Medulla oblongata (tissue), 1 donor: ENCODE measurements around the gene MAGEA9.
"Not testable (repeated sequence)": the region's sequence is repeated elsewhere in the genome, so short reads cannot be mapped to it uniquely, and the experiment has no call there.

ENCODE experiments used
- DNase-seq: peaks from one replicate; pipeline ENCODE4 v3.0.0-alpha.2; 2015; ENCODE audit errors: extremely low spot score

Gene MAGEA9

GRCh38 chrX:149781727-149782126 is at the start of gene MAGEA9:
MAGEA9 (plus strand) TSS chrX:149781930; CDS start chrX:149786211, 4,281 bp downstream.
- not testable (repeated sequence) for DNase-seq

GRCh38 chrX:149742269-149742668 is 39.5 kb upstream of the MAGEA9 start:
- not testable (repeated sequence) for DNase-seq

GRCh38 chrX:149746390-149747007 is 35.2 kb upstream of the MAGEA9 start:
- not testable (repeated sequence) for DNase-seq

DNA sequence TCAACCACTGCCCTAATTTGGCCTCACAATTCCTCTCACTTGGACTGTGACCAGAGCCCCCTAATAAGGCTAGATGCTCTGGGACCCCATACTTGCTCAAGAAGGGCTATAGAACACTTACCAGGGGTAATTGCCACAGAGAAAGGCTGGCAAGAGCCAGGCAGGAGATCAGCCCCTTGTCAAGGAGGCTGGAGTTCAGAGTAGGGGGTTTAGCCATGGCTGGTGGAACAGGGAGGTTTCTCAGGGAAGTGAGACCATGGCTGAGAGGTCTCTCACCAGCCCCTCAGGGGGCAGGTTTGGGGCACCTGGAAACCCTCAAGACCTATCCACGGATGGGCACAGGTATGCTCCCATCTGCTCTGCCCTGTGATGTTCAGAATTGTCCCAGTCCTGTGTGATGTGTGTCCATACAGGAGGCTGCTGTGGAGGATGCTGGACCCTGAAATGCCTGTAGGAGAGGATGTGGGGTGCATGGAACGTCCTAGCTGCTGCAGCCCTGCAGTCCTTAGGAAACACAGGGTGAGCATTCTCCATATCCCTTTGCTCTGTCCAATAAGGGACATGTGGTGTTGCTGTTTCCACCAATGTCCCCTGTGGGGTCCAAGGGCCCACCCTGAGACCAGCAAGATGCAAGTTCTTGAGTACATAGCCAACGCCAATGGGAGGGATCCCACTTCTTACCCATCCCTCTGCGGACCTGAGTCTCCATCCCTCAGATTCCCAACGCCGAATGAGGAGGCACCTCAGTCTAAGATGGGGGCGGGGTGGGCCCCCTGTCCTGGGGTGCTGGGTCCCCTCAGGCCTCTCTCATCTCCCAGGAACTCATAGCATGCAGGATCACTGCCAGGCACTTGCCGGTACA is 24.3 kb upstream of the MAGEA9 start:
- DNase-seq, result no peak

DNA sequence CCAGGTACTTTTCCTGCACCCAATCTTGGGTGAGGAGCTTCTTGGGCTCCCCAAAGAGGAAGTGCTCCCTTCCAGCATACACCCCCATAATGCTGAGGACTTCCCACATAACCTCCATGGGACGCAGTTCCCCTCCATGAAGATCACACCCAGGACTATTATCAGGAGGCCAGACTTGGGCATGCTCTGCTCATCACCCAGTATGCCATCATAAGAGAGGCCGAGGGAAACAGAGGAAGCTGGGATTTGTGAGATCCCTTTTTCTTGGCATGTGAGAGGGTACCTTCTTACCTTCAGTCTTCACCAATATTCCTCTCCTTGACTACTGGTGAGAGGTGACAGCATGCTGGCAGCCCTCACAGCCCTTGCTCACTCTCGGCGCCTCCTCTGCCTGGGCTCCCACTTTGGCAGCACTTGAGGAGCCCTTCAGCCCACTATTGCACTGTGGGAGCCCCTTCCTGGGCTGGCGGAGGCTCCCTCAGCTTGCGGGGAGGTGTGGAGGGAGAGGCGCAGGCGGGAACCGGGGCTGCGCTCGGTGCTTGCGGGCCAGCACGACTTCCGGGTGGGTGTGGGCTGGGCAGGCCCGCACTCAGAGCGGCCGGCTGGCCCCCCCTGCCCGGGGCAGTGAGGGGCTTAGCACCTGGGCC is 23.5 kb upstream of the MAGEA9 start:
- DNase-seq, result no peak

- not testable (repeated sequence) for DNase-seq
Measured at GRCh38 chrX:149758715-149759078, 23.0 kb upstream of the MAGEA9 start.

GRCh38 chrX:149759824-149760223 is 21.9 kb upstream of the MAGEA9 start:
- DNase-seq, result no peak

GRCh38 chrX:149760965-149761364 is 20.8 kb upstream of the MAGEA9 start:
- no peak for DNase-seq

- not testable (repeated sequence) for DNase-seq
Measured at GRCh38 chrX:149761858-149762674, 19.7 kb upstream of the MAGEA9 start.

DNA sequence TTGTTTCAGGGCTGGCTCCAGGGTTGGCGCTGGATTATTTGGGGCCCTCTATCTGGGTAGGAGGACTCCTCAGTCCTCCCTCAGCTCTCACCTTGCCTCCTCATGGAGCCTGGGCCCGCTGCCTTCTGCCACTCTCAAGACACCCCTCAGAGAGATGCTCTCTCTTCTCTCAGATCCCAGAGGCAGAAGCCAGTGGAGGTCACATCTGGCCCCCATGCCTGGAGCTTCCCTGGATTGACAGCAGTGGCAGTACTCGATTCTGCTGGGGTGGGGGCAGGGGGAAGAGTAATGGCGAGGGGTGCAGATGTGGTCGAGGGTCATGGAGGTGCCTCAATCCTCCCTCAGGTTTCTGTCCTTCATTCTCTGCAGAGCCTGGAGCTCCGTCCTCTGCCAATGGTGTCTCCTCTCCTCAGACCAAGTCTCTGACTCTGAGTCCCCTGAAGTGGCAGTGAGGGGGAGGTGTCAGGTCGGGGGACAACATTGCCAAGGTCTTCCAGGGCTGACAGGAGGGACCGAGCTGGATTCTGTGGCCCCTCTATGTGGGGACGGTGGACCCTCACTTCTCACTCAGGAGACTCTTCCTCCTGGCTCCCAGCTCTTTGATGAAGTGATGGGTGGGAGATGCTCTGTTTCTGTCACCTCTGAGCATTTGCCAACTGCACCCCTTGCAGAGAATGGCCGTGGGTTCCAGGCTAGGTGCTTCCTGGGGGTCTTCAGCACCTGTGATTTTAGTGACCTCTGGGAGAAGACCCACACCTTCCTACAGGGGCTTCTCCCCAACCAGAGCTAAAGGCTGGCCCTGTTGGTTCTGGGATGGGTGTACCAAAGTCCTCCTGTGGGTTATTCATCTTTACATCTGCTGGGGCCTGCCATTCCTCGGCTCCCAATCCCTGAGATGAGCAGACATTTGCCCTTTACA is 18.8 kb upstream of the MAGEA9 start:
- no peak for DNase-seq

DNA sequence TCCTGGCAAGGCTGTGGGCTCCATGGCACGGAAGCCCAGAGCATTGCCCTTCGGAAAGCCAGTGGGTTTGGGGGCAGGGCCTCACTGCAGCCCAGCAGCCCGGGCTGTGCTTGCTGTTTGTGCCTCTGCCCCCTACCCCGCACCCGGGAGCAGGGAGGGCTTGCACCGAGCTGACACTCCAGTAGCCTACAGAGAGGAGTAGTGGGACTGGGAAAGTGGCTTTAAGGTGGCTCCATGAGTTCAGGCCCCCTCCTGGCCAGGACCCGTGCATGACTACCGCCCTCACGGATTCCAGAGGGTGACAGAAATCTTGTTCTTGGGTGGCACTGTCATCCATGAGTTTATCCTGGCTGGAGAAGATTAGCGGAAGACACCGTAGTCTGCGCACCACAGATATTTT is 11.4 kb upstream of the MAGEA9 start:
- DNase-seq, result not testable (repeated sequence)

GRCh38 chrX:149773026-149773425 is 8.7 kb upstream of the MAGEA9 start:
- not testable (repeated sequence) for DNase-seq

DNA sequence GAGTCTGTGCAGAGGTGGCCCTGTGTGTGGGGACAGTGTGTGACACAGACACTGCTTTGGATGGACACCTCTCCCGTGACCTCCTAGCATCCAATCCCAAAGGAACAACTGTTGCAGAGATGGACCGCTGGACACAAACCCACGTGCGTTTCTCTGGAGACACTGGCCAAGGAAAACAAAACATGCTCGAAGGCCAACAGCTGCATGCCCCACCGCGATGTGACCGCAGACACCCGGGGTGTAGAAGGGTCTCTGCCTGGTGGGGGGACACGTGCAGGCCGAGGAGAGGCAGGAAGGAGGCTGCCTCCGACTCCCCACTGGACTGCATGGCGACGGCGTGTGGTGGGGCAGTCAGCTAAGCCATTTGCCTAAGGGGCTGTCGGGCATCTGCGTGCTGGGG is 8.0 kb upstream of the MAGEA9 start, which contains the start of gene HSFX1:
TSS of gene HSFX1 (plus strand) at position 301 of the 400 bp plus-strand sequence. CDS start 614 bp downstream, outside the sequence.
- not testable (repeated sequence) for DNase-seq

DNA sequence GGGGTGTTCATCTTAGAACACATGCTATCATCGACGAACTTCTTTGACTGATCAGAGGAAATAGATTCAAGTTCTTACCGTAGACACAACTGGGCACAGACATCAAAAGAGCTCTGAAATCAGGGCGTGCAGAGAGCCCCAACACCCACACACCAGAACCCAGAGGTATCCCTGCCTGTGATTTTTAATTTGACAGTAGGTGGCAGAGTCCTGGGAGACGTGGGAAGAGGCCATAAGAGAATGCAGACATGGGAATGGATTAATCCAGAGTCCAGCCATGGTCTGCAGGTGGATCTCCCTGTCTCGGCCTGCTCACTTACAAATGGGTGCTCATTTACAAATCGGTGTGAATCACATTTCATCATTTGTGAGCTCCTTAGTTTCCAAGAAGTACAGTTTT is 3.7 kb upstream of the MAGEA9 start:
- not testable (repeated sequence) for DNase-seq

DNA sequence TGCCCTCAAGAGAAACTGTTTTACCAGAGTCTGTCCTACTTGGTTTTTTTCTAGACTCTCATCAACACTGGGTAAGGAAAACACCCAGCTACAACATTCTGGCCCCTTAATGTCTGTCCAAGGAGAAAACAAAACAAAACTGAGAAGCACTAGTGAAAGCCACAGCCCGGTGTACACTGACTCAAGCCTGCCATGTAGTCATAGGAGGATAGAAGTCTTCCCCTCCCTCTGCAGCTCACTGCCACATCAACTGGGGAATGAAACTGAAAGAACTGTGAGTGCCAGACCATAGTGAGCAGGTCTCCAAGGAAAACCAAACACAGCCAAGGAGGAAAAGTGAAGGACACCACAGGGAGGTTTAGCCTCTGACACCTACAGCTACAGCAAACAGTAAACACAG is 13.8 kb downstream of the MAGEA9 start:
- not testable (repeated sequence) for DNase-seq

GRCh38 chrX:149799095-149799714 is 17.5 kb downstream of the MAGEA9 start:
- no peak for DNase-seq

- DNase-seq, result no peak
Measured at GRCh38 chrX:149799938-149800337, 18.2 kb downstream of the MAGEA9 start.

DNA sequence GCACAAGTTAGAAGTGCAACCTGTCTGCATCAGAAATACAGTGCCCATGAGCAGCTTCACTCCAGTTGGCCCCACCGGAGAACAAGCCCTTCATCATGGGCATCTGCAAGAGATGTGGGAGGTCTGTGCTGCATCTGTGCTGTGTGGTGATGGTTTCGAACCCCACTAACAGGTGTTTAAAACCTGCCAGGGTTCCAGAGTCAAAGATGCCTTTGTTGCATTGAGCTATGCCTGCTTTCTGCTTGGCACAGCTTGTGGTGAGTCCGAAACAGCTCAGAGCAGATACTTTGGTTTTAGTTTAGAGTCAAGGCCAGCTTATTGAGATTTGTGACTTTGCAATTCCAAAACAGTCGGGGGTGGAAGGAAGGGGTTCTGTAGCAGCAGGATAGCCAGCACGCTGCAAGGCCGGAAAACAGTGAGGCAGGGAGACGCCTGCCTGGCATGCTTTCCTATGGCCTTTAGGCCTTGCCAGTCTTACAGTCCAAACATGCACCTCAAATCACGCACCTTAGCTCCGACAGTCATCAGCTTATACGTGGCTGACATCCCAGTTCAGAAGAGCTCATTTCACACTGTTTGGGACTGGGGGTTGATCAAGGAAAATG is 21.8 kb downstream of the MAGEA9 start:
- DNase-seq, result no peak

DNA sequence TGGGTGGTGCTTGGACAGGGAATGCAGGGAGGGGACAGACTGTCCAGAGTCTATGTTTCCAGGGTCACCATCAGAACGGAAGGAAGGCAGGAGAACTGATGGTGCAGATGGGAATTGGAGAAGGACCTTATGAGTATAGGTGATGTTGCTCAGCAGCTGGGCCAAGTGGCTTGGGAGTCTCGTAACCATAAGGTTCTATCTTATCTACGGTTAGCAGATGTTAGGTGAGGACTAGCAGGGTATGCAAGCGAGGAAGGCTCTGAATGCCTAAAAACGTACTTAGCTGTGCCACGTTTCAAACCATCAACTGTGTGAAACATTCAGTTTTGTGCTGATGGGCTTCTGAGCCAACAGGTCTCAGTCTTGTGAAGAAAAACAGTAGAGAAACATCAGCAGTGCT is 22.4 kb downstream of the MAGEA9 start:
- DNase-seq, result no peak
